Measurements from ENCODE around the gene IL36RN.

GRCh38 chr2:113073325-113073834 is 14.4 kb downstream of the IL36RN start:
- TF ChIP-seq CTCF (IDR thresholded peaks at IDR 0.05), result no peak
- no peak for TF ChIP-seq POLR2A (IDR thresholded peaks at IDR 0.05)

Data from right lobe of liver (tissue), 4 donors.